Tongue (tissue), 2 donors: ENCODE measurements around the gene ASCL4. TPM values are rescaled to one million over a fixed set of nuclear protein-coding genes. Genes with fewer than 3 reads are reported as not detected.
"Not testable (repeated sequence)": the region's sequence is repeated elsewhere in the genome, so short reads cannot be mapped to it uniquely, and the experiment has no call there.

Experiments
- DNase-seq: peaks from one replicate; pipeline ENCODE4 v3.0.0-alpha.2; 2015
- total RNA-seq: library from RNA; depleted of rRNA; stranded (reverse); fragments of >200 nt; gene quantifications from one replicate; pipeline ENCODE4 v1.2.3, GENCODE V29; 2014

ASCL4 gene, protein sequence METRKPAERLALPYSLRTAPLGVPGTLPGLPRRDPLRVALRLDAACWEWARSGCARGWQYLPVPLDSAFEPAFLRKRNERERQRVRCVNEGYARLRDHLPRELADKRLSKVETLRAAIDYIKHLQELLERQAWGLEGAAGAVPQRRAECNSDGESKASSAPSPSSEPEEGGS
- total RNA-seq = not detected

DNA sequence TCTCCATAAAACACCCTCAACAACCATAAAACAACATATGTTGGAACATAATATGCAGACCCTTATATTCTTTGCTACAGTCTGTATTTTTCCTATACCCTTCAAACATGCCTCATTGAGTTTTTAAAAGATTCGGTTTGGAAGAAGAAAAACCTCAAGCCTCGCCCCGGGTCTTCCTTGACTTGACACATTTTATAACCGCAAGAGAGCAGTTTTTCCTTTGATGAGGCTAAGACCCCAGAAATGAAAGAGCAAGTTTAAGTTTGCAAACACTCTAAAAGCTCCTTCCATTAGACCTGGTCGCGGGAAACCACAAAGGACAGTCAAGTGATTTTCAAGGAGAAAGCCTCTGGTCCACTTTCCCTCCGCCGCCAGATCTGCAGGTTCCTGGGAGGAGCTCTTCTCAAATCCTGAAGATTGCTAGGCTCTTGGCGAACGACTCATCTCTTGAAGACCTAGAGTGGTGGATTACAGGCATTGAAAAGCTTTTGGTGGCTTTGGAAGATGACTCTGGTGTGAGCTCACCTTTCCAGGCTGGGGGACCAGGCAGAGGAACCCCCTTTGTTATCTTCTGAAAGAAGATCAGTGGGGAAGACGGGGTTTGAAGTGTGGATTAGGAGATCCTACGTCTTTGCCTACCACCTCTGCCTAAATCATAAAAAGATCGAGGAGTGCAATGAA, at the start of gene ASCL4:
Gene ASCL4 (plus strand): TSS at position 356 of the 681 bp plus-strand sequence. CDS start 515 bp downstream, outside the sequence.
- DNase-seq = no peak

DNA sequence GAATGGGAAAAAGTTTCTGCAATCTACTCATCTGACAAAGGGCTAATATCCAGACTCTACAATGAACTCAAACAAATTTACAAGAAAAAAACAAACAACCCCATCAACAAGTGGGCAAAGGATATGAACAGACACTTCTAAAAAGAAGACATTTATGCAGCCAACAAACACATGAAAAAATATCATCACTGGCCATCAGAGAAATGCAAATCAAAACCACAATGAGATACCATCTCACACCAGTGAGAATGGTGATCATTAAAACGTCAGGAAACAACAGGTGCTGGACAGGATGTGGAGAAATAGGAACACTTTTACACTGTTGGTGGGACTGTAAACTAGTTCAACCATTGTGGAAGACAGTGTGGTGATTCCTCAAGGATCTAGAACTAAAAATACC, 47.2 kb upstream of the ASCL4 start:
- DNase-seq = not testable (repeated sequence)

DNA sequence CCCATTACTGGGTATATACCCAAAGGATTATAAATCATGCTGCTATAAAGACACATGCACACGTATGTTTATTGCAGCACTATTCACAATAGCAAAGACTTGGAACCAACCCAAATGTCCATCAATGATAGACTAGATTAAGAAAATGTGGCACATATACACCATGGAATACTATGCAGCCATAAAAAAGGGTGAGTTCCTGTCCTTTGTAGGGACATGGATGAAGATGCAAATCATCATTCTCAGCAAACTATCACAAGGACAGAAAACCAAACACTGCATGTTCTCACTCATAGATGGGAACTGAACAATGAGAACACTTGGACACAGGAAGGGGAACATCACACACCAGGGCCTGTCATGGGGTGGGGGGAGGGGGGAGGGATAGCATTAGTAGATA, 46.8 kb upstream of the ASCL4 start:
- not testable (repeated sequence) for DNase-seq

DNA sequence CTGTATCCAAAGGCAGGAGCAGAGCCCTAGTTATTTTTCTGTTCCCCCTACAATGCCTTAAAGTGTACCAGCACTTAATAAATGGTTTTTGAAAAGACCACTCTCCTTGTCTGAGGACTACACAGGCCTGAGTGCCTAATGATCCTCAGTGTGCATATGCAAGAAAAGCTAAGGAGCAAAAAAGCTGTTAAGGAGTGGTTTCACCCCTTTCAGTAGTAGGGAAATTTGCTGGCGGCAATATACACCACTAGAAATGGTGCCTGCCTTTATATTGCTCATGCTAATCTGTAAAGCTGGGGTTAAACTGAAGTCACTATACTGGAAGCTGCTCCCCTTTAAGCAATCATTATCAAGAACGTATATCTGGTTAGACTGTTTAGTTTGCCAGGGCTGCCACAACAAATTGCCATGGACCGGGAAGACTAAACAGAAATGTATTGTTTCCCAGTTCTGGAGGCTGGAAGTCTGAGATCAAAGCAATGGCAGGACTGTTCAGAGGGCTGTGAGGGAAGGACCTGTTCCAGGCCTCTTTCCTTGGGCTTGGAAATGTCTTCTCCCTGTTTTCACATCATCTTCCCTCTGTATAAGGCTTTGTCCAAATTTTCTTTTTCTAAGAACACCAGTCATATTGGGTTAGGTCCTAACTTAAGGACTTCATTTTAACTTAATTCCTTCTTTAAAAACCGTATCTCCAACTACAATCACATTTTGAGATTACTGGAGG, 43.7 kb upstream of the ASCL4 start:
- no peak for DNase-seq

DNA sequence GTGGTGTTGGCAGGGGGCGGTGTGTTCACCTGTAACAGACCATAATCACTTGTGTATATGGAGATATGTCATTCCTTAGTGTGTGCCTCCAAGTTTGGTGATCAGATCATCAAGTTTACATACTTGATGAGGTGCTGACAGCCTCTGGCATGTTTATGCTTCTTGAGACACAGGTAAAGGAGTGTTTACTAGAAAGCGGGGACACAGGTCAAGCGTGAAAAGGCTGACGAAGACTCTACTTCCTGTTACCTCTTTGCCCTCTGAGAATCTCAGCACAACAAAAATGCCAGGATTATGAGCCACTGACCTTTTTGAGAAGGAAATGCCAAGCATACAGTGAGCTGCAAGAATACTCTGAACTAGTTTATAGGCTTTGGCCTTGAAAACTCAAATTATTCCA, 43.1 kb upstream of the ASCL4 start:
- no peak for DNase-seq

DNA sequence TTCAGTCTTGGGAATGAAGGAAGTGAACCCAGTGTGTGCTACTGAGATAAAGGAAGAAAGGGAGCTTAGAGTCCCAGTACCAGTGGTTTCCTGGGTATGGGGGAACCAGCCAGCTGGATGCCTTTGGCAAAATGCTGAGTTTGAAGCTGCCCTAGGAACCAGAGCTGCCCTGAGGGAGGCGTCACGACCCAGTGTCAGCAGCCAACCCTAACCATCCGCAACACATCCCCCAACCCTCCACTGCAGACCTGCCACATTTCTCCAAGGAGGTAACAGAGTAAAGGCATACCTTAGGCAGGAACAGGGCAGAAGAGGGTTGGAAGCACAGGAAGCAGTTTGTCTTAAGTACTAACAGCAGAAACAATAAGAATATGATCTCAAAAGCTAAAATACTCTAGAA, 42.1 kb upstream of the ASCL4 start:
- no peak for DNase-seq

DNA sequence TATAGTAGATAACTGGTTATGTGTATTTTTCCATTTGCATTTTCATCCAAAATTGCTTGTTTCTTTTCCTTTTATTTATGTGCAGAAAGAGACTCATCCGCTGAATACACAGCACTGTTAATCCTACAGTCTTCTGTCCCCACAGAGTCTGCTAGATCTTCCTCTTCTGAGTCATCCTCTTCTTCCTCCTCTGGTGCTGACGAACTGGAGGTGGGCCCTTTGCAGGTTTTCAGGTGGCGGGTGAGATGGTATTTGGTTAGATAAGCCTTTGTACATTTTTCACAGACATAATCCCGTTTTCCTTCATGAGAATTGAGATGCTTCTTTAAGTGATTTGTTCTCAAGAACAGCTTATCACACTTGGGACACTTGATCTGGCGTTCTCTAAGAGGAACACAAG, 40.4 kb upstream of the ASCL4 start:
- no peak for DNase-seq

DNA sequence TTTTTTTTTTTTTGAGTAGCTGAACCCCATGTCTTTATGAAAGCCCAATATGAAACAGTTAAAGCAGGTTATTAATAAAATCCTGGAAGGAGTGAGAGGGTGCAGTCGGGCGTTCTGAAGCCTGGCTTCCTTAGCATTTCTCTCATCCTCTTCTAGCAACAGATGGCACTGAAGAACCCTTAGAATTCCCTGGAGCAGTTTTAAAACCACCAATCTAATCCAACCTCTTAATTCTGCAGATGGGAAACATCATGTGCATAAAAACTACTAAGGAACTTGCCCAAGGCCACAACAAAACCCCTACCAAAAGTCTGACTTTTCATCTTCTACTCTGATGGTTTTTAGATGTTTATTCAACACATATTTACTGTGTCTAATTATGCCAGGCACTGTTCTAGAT, 38.7 kb upstream of the ASCL4 start:
- no peak for DNase-seq

DNA sequence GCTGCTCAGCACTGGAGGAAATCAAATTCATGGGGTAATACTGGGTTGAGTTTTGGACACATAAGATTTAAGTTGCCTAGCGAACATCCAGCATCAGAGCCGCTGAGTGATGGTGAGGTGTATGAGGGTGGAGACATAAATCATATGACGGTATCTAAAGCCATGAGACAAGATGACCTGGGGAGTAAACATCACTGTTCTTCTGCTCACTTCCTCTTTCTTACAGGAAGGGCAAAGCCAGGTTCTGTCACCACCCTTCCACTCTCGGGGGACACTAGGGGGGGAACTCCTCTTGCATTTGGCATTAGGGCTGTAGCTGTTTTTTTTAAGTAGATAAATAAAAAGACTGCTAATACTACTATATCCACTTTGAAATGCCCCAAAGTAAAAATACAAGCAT, 37.6 kb upstream of the ASCL4 start:
- no peak for DNase-seq

DNA sequence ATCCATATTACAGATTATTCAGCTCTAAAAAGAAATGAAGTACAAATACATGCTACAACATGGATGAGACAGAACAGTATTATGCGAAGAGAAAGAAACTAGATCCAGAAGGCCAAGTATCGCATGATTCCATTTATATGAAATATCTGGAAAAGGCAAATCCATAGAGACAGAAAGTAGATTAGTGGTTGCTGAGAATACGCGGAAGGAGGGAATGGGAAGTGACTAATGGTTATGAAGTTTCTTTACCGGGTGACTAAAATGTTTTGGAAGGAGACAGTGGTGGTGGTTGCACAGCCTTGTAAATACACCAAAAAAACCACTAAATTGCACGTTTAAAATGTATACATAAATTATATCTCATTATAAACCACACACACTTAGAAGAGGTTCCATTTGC, 26.0 kb upstream of the ASCL4 start:
- DNase-seq = no peak

DNA sequence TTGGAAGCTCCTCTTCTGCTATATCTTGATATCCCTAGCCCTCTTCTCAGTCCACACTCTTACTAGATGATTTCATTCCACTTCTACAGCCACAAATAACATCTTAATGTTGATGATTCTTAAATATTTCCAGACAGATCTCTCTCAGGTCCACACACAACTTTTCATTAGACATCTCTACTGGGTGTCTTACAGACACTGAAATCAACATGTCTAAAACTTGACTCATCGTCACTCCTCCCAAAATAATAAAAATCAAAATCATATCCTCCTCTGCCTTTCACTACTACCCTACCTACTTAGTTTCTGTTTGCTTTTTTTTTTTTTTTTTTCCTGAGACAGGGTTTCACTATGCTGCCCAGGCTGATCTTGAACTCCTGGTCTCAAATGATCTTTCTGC, 25.4 kb upstream of the ASCL4 start:
- DNase-seq = no peak

DNA sequence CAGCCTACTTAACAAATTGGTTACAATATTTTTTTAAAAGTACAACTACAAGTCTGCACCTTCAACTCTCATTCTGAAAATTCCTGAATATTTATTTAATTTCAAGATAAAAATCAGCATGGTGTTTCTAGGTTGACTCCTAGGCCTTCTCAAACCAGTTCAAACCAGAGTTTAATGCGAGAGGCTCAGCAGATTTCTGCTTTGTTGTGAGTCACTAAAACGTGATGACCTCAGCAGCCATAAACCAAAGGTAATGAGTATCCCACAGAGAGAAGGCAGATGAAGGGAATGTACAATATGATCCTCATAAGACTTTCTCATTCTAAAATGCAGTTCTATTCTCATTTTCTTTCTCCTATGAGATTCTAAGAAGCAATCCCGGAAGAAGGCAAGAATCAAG, 15.1 kb upstream of the ASCL4 start:
- DNase-seq = no peak

DNA sequence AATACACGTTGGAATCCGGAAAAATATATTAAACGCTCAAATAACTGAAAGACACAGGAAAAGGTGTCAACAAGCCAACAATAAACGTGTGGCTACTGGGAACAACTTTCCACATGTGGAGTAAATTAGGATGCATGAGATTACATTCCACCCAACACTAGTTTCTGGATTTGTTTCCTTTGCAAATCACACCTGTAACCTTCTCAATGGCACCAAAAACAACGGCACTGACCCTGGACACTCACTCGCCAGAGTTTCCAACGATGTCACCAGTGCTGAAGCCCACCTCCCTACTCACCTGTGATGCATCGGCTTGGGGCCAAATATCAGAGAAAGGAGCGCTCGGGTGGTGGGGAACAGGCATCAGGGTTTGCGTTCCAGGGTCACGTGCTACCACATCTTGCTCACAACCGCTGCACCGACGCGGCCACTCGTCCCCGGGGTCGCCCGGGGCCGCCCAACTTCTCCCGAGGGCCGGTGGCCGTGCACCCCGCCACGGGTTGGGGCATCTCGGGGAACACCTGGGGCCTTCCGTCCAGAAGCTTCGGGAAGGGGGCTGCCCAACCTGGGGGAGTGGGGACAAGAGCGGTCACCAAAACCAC, 14.2 kb upstream of the ASCL4 start:
- DNase-seq = peak; percentile 29

DNA sequence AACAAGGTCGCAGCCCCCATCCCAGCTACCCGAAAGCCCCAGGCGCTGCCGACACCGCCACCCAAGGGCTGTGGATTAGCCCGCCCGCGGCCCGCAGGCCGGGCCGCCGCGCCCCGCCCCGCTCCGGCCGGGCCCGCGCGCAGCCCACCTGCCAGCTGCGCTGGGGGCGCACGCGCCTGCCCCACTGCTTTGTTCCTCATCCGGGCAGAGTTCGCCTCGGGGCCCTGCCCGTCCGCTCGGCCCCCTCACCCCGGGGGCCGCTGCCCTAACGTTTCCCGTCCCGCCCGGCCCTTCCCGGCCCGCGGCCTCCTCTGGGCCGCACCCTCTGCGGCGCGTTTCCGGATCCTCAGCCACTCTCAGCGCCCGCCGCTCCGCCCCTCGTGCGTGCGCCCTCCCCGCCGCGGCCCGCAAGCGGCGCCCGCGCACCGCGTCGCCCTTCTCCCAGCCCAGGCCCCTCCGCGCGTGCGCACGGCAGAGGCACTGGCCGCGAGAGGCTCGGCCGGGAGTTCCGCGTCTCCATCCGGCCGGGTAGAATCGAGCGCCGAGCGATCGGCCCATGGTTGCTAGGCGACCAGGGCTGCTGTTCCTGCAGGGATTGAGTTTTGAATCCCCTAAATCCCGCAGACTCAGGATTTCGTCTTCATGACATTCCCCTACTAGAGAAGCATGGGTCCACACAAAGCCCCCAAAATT, 13.5 kb upstream of the ASCL4 start, which contains the start of gene PRDM4:
Gene PRDM4 (minus strand): TSS at position 329 of the 693 bp plus-strand sequence. CDS start 622 bp downstream, outside the sequence.
- peak; percentile 98 for DNase-seq

DNA sequence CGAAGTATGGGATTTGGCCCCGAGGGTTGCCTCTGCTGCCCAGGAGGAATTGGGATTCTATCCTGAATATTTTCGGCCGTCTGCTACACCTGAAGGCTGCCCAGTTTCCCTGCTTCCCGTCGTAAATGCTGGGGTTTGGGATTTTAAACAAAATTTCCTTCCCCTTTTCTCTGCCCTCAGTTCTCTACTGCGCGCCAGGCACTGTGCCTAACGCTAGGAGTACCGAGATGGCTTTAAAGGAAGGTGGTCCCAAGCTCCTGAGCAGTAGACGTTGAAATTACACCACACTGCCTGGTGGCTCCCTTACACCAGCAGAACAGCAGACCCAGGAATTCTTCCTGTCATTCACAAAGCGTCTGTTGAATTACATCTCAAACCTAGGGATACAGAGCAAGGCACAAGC, 13.0 kb upstream of the ASCL4 start:
- no peak for DNase-seq

DNA sequence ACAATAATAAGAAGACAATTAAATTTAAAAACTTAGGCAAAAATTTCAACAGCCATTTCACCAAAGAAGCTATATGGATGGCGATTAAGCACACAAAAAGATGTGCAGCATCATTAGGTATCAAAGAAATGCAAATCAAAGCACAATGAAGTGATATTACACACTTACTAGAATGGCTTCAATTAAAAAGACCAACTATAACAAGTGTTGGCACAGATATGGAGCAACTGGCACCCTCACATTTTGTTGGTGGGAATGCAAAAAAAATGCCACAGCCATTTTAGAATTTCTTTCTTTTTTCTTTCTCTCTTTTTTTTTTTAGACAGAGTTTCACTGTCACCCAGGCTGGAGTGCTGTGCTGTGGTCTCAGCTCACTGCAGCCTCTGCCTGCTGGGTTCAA, 11.6 kb upstream of the ASCL4 start:
- no peak for DNase-seq

DNA sequence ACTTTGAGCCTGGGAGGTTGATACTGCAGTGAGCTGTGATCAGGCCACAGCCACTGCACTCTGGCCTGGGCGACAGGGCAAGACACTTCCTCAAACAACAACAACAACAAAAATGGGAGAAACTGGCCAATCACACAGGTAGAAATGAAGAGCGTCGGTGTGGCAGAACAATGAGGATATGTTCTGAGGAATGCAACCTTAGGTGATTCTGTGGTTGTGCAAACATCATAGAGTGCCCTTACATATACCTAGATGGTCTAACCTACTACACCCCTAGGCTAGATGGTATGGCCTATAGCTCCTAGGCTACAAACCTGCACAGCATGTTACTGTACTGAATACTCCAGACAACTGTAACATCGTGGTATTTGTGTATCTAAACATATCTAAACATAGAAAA, 9.9 kb upstream of the ASCL4 start:
- no peak for DNase-seq

DNA sequence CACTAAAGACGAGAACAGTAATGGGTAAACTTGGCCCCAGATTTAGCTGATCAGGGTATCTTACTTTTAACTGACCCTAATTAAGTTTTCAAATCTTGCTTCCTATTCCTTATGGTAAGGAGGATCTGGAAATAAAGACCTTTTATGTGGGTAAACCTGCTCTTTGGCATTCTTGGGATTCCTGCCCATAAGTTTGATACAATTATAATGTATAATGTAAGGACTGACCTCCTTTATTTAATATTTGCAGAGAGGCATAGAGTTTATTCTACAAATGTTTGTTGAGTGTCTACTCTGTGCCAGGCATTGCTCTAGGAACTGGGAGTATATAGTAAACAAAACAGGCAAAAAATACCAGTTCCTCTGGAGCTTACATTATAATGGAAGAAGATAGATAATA, 9.2 kb upstream of the ASCL4 start:
- DNase-seq = no peak

DNA sequence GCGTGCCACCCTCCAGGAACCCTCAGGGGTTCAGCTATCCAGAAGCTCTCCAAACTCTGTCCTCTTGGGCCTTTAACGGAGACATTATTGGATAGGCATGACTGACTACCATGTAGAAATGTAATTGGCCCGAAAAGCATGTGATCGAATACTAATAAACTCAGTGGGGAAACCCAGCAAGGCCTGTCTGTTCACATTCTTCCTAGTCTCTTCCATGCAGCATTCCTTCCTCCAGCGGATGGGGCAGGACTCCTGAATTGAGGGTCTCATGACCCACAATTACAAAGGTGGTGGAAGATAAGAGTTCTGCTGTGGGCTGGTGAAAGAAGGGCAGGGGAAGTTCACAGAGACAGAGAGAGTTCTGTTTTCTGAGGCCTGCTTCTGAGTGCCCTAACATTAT, 7.0 kb upstream of the ASCL4 start:
- no peak for DNase-seq

DNA sequence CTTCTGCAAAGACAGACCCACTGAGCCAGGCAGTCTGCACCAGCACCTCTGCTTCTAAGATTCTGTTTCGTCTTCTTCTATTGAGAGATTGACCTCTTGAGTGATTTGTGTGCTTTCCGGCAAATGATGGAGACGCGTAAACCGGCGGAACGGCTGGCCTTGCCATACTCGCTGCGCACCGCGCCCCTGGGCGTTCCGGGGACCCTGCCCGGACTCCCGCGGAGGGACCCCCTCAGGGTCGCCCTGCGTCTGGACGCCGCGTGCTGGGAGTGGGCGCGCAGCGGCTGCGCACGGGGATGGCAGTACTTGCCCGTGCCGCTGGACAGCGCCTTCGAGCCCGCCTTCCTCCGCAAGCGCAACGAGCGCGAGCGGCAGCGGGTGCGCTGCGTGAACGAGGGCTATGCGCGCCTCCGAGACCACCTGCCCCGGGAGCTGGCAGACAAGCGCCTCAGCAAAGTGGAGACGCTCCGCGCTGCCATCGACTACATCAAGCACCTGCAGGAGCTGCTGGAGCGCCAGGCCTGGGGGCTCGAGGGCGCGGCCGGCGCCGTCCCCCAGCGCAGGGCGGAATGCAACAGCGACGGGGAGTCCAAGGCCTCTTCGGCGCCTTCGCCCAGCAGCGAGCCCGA, 703 bp downstream of the ASCL4 start:
- DNase-seq = peak; percentile 20

DNA sequence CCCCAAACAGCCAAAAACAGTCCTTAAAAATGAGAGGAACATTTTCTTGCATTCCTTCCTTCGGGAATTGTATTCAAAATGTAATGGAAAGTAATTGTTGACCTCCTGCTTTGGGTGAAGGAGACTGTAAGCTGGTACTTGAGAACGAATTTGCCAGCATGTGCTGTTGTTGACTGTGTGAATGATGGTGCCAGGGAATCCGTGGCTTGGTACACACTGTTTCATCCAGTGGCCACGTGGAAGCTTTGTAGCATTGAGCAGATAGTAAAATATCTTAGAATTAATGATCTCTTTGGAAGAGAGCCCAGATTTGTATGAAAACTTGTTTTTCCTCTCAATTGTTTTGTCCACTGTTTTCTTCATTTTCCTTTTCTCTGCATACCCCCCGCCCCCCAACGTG, 1.7 kb downstream of the ASCL4 start:
- DNase-seq = no peak

DNA sequence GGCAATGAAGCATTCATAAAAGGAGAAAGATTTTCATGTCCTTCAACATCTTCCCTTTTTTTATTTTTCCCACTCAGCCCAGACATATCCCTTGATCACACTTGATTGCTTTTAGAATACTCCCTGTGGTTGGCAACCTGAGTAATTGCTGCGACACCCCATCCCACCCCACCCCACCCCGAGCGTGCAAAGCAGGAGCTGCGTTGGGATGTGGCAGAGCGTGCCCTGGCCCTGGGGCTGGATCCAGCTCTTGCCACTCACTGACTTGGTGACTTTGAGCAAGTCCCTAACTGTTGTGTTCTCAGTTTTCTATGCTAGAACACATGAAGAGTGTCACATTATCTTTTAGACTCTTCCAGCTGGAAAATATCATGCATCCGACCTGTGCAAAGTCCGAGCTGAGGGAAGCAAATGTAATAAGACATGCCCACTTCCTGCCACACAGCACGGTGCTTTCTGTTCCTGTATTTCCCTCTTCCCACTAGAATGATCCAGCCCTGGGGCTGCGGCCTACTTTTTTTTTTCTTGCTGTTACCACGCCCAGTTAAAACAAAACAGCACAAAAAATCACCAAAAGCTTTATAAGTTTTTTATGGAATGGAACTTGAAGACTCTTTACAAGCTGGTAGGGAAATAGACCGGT, 4.0 kb downstream of the ASCL4 start:
- DNase-seq = no peak
